ENCODE measurements around the gene IDH2. TPM values are rescaled to one million over a fixed set of nuclear protein-coding genes. Genes with fewer than 3 reads are reported as not detected.
A peak's percentile ranks its signal among the peaks of the same experiment; 100 is the strongest.

IDH2 gene
- total RNA-seq, 1 donor: 28.6 TPM

- TF ChIP-seq, protein P1, sequence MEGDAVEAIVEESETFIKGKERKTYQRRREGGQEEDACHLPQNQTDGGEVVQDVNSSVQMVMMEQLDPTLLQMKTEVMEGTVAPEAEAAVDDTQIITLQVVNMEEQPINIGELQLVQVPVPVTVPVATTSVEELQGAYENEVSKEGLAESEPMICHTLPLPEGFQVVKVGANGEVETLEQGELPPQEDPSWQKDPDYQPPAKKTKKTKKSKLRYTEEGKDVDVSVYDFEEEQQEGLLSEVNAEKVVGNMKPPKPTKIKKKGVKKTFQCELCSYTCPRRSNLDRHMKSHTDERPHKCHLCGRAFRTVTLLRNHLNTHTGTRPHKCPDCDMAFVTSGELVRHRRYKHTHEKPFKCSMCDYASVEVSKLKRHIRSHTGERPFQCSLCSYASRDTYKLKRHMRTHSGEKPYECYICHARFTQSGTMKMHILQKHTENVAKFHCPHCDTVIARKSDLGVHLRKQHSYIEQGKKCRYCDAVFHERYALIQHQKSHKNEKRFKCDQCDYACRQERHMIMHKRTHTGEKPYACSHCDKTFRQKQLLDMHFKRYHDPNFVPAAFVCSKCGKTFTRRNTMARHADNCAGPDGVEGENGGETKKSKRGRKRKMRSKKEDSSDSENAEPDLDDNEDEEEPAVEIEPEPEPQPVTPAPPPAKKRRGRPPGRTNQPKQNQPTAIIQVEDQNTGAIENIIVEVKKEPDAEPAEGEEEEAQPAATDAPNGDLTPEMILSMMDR (IDR thresholded peaks at IDR 0.05; ENCODE audit: insufficient read depth, low read length): no peak
- no peak overlapping the region for H3K4me3 ChIP-seq (ENCODE audit: low read depth, low read length)
- DNase-seq (ENCODE audit: low read depth): no peak
These were observed 62.3 kb downstream of the IDH2 start for GRCh38 chr15:90039996-90040395.

DNA sequence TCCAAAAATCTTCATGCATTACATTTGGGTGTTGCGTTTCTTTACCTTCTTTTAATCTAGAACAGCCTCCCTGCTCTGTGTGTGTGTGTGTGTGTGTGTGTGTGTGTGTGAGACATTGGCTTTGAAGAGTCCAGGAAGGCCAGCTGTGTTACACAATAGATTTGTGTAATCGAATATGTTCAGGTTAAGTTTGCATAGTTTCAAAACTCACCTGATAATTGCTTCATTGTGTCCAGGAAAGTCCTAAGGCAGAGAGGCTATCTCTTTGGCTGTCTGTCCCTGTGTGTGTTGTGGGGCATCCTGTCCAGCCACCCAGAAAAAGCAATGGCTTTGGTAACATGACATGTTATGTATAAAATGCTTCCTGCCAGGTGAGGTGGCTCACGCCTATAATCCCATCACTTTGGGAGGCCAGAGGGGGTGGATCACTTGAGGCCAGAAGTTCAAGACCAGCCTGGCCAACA is 63.6 kb downstream of the IDH2 start:
- TF ChIP-seq, protein P1 (IDR thresholded peaks at IDR 0.05; ENCODE audit: insufficient read depth, low read length): no peak
- H3K4me3 ChIP-seq (ENCODE audit: low read depth, low read length): no peak overlapping the region
- DNase-seq (ENCODE audit: low read depth): no peak

- peak; percentile 50 for DNase-seq (ENCODE audit: low read depth)
- TF ChIP-seq, protein P1 (IDR thresholded peaks at IDR 0.05; ENCODE audit: insufficient read depth, low read length): no peak
- H3K4me3 ChIP-seq (ENCODE audit: low read depth, low read length): no peak overlapping the region
These were observed 64.2 kb downstream of the IDH2 start for GRCh38 chr15:90037961-90038631.

- TF ChIP-seq, protein P1 (IDR thresholded peaks at IDR 0.05; ENCODE audit: insufficient read depth, low read length): no peak
- H3K4me3 ChIP-seq (ENCODE audit: low read depth, low read length): no peak overlapping the region
- peak; percentile 46 for DNase-seq (ENCODE audit: low read depth)
These were observed 64.8 kb downstream of the IDH2 start for GRCh38 chr15:90037511-90037860.

GRCh38 chr15:90036806-90037510 is 65.3 kb downstream of the IDH2 start:
- DNase-seq (ENCODE audit: low read depth): no peak
- H3K4me3 ChIP-seq (ENCODE audit: low read depth, low read length): no peak overlapping the region
- TF ChIP-seq, protein P1 (IDR thresholded peaks at IDR 0.05; ENCODE audit: insufficient read depth, low read length): no peak

GRCh38 chr15:90036343-90036742 is 65.9 kb downstream of the IDH2 start:
- no peak for DNase-seq (ENCODE audit: low read depth)
- H3K4me3 ChIP-seq (ENCODE audit: low read depth, low read length): no peak overlapping the region
- TF ChIP-seq, protein P1 (IDR thresholded peaks at IDR 0.05; ENCODE audit: insufficient read depth, low read length): no peak
